Type B pancreatic cell (in vitro differentiated cells): ENCODE data around the gene LAMA5. TPM values are rescaled to one million over a fixed set of nuclear protein-coding genes. Genes with fewer than 3 reads are reported as not detected.
"Not testable (repeated sequence)": the region's sequence is repeated elsewhere in the genome, so short reads cannot be mapped to it uniquely, and the experiment has no call there.

ENCODE experiments used
- DNase-seq: peaks from one replicate; pipeline ENCODE4 v3.0.0; 2021; ENCODE audit warnings: mixed read lengths; ENCODE audit not compliant: unreplicated experiment; ENCODE audit errors: extremely low spot score
- H3K27ac Mint-ChIP-seq: 2 replicates; pipeline ENCODE4 v1.8.0; 2021; ENCODE audit warnings: mild to moderate bottlenecking, mixed read lengths
- H3K27me3 Mint-ChIP-seq: 2 replicates; pipeline ENCODE4 v1.8.0; 2021; ENCODE audit warnings: mixed read lengths
- H3K36me3 Mint-ChIP-seq: 2 replicates; pipeline ENCODE4 v1.8.0; 2021; ENCODE audit warnings: mixed read lengths
- H3K4me1 Mint-ChIP-seq: one replicate; pipeline ENCODE4 v1.8.0; 2021; ENCODE audit warnings: mixed read lengths; ENCODE audit not compliant: unreplicated experiment
- H3K4me3 Mint-ChIP-seq: 2 replicates; pipeline ENCODE4 v1.8.0; 2021; ENCODE audit warnings: mild to moderate bottlenecking, mixed read lengths
- H3K9me3 Mint-ChIP-seq: 2 replicates; pipeline ENCODE4 v1.8.0; 2021; ENCODE audit warnings: mixed read lengths
- total RNA-seq: library from RNA; stranded (reverse); gene quantifications from 2 replicates; pipeline ENCODE4 v1.2.1, GENCODE V29; 2021; ENCODE audit warnings: low replicate concordance
- TF ChIP-seq, protein P1 (sequence below): fragments of 200-600 bp; sonication (generic); conservative IDR thresholded peaks from 2 replicates; pipeline ENCODE4 v1.5.0; 2021; ENCODE audit warnings: antibody characterized with exemption, mild to moderate bottlenecking

LAMA5 gene
- total RNA-seq, 1 donor from 2014 or later = 246 TPM

DNA sequence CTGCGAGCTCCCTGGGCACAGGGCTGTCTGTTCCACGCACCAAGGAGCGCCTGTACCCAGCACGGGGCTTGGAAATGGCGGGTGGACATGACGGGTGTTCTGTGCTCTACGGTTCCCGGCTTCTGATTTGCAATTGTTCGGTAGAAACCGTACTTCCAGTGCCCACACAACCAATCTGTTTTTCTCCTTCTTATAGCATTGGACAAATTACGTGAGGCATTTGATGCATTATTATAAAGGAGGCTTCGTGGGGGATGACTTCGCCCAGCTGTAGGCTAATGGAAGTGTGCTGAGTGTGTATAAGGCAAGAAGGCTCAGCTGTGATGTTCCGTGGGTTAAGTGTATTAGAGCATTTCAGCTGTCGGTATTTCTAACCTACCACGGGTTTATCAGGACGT is 10.0 kb upstream of the LAMA5 start:
- H3K4me1 Mint-ChIP-seq = peaks cover 16% of the 10 kb centered on the region
- H3K36me3 Mint-ChIP-seq = peaks cover 8% of the 10 kb centered on the region
- no peaks in the 10 kb centered on the region for H3K27me3 Mint-ChIP-seq
- DNase-seq = no peak
- H3K9me3 Mint-ChIP-seq = peaks cover 4% of the 10 kb centered on the region
- TF ChIP-seq, protein P1, sequence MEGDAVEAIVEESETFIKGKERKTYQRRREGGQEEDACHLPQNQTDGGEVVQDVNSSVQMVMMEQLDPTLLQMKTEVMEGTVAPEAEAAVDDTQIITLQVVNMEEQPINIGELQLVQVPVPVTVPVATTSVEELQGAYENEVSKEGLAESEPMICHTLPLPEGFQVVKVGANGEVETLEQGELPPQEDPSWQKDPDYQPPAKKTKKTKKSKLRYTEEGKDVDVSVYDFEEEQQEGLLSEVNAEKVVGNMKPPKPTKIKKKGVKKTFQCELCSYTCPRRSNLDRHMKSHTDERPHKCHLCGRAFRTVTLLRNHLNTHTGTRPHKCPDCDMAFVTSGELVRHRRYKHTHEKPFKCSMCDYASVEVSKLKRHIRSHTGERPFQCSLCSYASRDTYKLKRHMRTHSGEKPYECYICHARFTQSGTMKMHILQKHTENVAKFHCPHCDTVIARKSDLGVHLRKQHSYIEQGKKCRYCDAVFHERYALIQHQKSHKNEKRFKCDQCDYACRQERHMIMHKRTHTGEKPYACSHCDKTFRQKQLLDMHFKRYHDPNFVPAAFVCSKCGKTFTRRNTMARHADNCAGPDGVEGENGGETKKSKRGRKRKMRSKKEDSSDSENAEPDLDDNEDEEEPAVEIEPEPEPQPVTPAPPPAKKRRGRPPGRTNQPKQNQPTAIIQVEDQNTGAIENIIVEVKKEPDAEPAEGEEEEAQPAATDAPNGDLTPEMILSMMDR = no peak
- H3K27ac Mint-ChIP-seq = peak overlapping the region; percentile 93
- H3K4me3 Mint-ChIP-seq = peak overlapping the region; percentile 75

DNA sequence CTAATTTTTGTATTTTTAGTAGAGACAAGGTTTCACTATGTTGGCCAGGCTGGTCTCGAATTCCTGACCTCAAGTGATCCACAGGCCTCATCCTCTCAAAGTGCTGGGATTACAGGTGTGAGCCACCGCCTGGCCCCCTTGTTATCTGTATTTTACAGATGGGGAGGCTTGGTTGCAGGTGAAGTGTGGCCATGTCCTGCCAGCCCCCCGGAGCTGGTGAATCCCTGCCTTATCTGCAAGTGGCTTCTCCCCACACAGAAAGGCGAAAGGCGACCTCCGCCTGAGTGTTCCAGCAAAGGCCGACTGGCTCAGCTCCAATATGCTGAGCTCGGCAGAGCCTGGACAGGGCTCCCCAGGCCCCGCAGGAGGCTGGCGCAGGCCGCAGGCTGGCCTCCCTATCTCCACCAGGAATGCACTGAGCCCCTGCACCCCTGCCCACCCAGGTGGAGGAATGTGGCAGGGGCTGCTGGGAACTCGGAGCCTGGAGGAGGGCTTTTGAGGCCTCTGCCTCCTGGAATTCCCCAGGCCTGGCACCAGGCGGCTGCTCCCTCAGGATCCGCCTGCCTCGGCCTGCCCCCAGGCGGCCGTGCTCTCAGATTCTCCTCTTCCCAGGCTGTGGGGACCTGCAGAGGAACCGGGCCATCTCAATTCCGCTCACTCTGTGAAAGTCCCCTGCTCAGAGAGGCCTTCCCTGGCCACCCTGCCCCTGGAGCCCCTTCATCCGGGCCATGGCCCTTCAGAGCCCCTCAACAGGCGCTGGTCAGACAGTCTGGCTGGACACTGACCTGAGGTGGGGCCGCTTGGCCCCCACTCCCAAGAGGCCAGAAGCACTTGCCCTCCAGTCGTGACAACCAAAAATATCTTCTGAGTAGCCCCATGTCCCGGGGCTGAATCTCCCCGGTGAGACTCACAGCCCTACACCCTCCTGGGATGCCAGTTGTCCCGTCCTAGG is 9.3 kb upstream of the LAMA5 start:
- H3K27me3 Mint-ChIP-seq = no peaks in the 10 kb centered on the region

DNA sequence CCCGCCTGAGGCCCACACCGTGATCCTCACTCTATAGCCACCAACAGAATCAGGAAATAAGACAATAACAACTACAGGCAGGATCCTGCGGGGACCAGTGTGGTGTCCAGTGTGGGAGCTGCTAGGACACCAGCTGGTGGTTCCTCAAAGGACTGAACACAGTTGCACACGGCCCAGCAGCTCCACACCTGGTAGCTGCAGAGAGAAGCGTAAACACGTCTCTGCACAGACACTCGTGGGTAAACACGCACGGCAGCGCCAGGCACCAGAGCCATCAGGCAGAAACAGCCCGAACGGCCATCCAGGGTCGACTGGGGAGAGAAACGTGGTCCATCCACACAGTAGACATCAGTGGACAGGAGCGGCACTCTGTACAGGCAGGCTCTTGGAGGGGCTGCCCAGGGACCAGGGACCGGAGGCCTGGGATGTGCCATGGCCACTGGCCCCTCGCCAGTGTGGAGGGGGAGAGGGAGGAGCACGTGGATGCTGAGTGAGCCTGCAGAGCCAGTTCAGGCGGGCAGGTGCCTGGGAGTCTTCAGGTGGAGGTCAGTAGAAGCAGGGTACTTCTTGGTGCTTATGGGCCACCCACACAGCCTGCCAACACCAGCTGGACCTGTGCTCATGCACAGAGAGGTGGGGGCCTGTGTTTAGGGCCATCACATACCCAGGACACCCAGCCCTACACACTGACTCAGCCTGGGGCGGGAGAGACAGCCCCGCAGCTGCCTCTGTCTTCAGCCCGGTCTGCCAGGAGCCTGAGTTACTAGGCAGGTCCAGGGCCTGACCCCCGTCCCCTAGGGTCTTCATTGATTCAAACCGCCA is 7.4 kb upstream of the LAMA5 start:
- Mint-ChIP-seq H3K36me3 (peaks cover 3% of the 10 kb centered on the region), H3K27ac (peak overlapping the region; percentile 75), H3K27me3 (no peaks in the 10 kb centered on the region), H3K4me3 (no peak overlapping the region), H3K9me3 (no peaks in the 10 kb centered on the region), H3K4me1 (peaks cover 12% of the 10 kb centered on the region)
- TF ChIP-seq, protein P1 = no peak
- DNase-seq = no peak

More for the DNA sequence above, 9.3 kb upstream of the LAMA5 start:
- Mint-ChIP-seq H3K4me1 (peaks cover 12% of the 10 kb centered on the region), H3K9me3 (no peaks in the 10 kb centered on the region), H3K27ac (peak overlapping the region; percentile 93), H3K36me3 (peaks cover 3% of the 10 kb centered on the region), H3K4me3 (no peak overlapping the region)
- TF ChIP-seq, protein P1 = peak; percentile 59
- DNase-seq = no peak

DNA sequence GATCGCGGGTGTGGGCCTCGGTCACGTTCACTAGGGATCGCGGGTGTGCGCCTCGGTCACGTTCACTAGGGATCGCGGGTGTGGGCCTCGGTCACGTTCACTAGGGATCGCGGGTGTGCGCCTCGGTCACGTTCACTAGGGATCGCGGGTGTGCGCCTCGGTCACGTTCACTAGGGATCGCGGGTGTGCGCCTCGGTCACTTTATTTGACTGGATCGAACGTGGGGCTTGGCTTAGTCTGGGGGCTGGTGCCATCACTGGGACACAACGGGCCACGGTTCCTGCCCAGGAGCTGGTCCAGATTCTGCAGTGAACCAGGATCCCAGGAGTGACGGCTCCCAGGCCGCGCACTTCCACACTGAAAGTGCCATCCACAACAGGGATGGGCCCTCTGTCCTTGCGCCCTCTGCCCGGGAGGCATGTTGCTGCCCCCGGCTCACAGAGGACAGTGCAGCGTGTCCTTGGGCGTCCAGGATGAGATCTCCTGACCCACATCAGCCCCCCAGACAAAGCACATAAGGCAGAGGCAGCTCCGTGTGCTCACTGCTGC is 6.6 kb upstream of the LAMA5 start:
- H3K36me3 Mint-ChIP-seq, H3K9me3 Mint-ChIP-seq, H3K4me3 Mint-ChIP-seq, H3K27me3 Mint-ChIP-seq, DNase-seq: not testable (repeated sequence)
- Mint-ChIP-seq H3K27ac (peak overlapping the region; percentile 75), H3K4me1 (peaks cover 18% of the 10 kb centered on the region)

DNA sequence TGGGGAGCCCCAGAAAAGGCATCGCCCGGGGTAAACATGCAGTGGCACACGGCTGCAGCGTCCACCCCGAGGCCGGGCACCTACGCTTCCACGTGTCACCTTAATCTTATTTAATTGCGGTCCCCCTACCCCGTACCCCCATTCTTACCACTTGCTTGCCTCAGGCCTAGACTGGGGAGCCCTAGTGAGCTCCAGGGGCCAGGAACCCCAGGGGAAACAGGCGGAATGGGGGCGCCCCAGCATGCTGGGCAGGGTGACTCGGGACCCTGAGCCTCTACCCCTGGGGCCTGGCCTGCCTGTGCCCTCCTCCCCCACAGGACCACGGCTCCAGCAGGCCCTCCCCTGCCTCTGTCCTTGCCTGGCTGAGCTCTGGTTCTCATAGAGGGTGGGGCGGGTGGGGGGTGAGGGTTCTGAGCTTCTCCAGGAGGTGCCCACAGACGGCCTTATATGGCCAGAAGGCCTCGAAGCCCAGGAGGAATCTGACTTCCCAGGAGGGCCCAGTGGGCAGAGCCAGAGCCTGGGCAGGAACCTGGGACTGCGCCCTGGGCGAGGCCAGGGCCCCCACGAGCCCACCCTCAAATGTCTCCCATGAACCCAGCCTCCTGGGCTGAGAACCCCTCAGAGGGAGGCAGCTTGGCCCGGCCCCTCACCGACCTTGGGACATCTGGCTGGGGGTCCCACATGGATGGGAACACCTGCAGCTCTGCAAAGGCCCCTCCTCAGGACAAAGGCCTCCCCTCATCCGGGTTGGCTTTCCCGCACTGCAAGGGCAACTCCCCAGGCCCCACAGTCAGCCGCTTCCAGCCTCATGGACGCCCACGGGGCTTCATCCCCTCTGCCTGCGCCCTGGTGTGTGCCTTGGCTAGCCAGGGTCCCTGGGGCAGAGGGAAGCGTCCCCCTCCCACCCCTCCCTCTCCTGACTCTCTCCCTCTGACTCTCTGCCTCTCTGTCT is 5.2 kb upstream of the LAMA5 start:
- Mint-ChIP-seq H3K27ac (no peak overlapping the region), H3K36me3 (peaks cover 3% of the 10 kb centered on the region), H3K4me3 (no peak overlapping the region), H3K4me1 (peaks cover 16% of the 10 kb centered on the region), H3K27me3 (no peaks in the 10 kb centered on the region), H3K9me3 (no peaks in the 10 kb centered on the region)
- DNase-seq = no peak
- TF ChIP-seq, protein P1 = no peak
